Measurements from ENCODE around the gene PPT2. TPM values are rescaled to one million over a fixed set of nuclear protein-coding genes. Genes with fewer than 3 reads are reported as not detected.
A peak's percentile ranks its signal among the peaks of the same experiment; 100 is the strongest.
"Not testable (repeated sequence)": the region's sequence is repeated elsewhere in the genome, so short reads cannot be mapped to it uniquely, and the experiment has no call there.

PPT2 gene
- total RNA-seq, 2 donors from 2014 or later, result 17.9 to 18.2 TPM

- peak in 1 of 2 donors; percentile 5 for ATAC-seq (replicated peaks in 1 of 2)
- H3K27me3 Mint-ChIP-seq (ENCODE audit: low read depth); H3K9me3 Mint-ChIP-seq; DNase-seq: not testable (repeated sequence)
- Mint-ChIP-seq H3K36me3 (ENCODE audit: insufficient read depth in 2 of 2) (peaks cover 20 to 24% of the 10 kb centered on the region in 2 donors), H3K4me1 (ENCODE audit: low read depth) (peaks cover 50% of the 10 kb centered on the region), H3K27ac (peak overlapping the region; percentile 99), H3K4me3 (peak overlapping the region; percentile 71 to 85)
These were observed 32.4 kb downstream of the PPT2 start for GRCh38 chr6:32186151-32186840.

GRCh38 chr6:32187009-32187709 lies 33.2 kb downstream of the PPT2 start:
- Mint-ChIP-seq H3K9me3 (no peaks in the 10 kb centered on the region), H3K4me1 (ENCODE audit: low read depth) (peaks cover 54% of the 10 kb centered on the region), H3K27ac (peak overlapping the region; percentile 99), H3K27me3 (ENCODE audit: low read depth) (no peaks in the 10 kb centered on the region), H3K4me3 (peak overlapping the region; percentile 89 to 92), H3K36me3 (ENCODE audit: insufficient read depth in 2 of 2) (peaks cover 22 to 25% of the 10 kb centered on the region in 2 donors)
- no peak for ATAC-seq (replicated peaks in 1 of 2)
- DNase-seq, result no peak

- peaks cover 58% of the 10 kb centered on the region for H3K4me1 Mint-ChIP-seq (ENCODE audit: low read depth)
- peak overlapping the region; percentile 87 for H3K27ac Mint-ChIP-seq
- not testable (repeated sequence) for DNase-seq; H3K27me3 Mint-ChIP-seq (ENCODE audit: low read depth); H3K9me3 Mint-ChIP-seq; ATAC-seq (replicated peaks in 1 of 2)
- H3K4me3 Mint-ChIP-seq, result peak overlapping the region; percentile 89 to 92
- peaks cover 22 to 25% of the 10 kb centered on the region in 2 donors for H3K36me3 Mint-ChIP-seq (ENCODE audit: insufficient read depth in 2 of 2)
These were observed 33.9 kb downstream of the PPT2 start for GRCh38 chr6:32187725-32188380.

GRCh38 chr6:32188381-32189068 lies 34.6 kb downstream of the PPT2 start:
- H3K4me3 Mint-ChIP-seq, result peak overlapping the region; percentile 89 to 92
- DNase-seq (no peak), ATAC-seq (replicated peaks in 1 of 2) (no peak)
- peaks cover 22 to 25% of the 10 kb centered on the region in 2 donors for H3K36me3 Mint-ChIP-seq (ENCODE audit: insufficient read depth in 2 of 2)
- peaks cover 64% of the 10 kb centered on the region for H3K4me1 Mint-ChIP-seq (ENCODE audit: low read depth)
- H3K9me3 Mint-ChIP-seq, result no peaks in the 10 kb centered on the region
- H3K27me3 Mint-ChIP-seq (ENCODE audit: low read depth), result no peaks in the 10 kb centered on the region
- H3K27ac Mint-ChIP-seq, result peak overlapping the region; percentile 87

GRCh38 chr6:32189069-32189741 lies 35.3 kb downstream of the PPT2 start:
- ATAC-seq (replicated peaks in 1 of 2), result no peak
- Mint-ChIP-seq H3K4me1 (ENCODE audit: low read depth) (peaks cover 71% of the 10 kb centered on the region), H3K9me3 (no peaks in the 10 kb centered on the region), H3K4me3 (peak overlapping the region; percentile 89 to 92), H3K36me3 (ENCODE audit: insufficient read depth in 2 of 2) (peaks cover 22 to 25% of the 10 kb centered on the region in 2 donors), H3K27me3 (ENCODE audit: low read depth) (no peaks in the 10 kb centered on the region), H3K27ac (peak overlapping the region; percentile 87)
- no peak for DNase-seq

- Mint-ChIP-seq H3K36me3 (ENCODE audit: insufficient read depth in 2 of 2) (peaks cover 22 to 25% of the 10 kb centered on the region in 2 donors), H3K27me3 (ENCODE audit: low read depth) (no peaks in the 10 kb centered on the region), H3K9me3 (no peaks in the 10 kb centered on the region), H3K27ac (peak overlapping the region; percentile 87), H3K4me3 (peak overlapping the region; percentile 89 to 92), H3K4me1 (ENCODE audit: low read depth) (peaks cover 76% of the 10 kb centered on the region)
- DNase-seq, result no peak
- ATAC-seq (replicated peaks in 1 of 2), result no peak
These were observed 35.8 kb downstream of the PPT2 start for GRCh38 chr6:32189742-32190053.

GRCh38 chr6:32190054-32190851 lies 36.3 kb downstream of the PPT2 start, which contains the start of gene PBX2:
TSS of gene PBX2 (minus strand) at chr6:32190202. CDS start at chr6:32189915, 287 bp downstream.
- peak within 1 kb of the TSS; percentile 97 for H3K27ac Mint-ChIP-seq
- H3K9me3 Mint-ChIP-seq, result no peaks in the 10 kb centered on the region
- no peaks in the 10 kb centered on the region for H3K27me3 Mint-ChIP-seq (ENCODE audit: low read depth)
- peak; percentile 82 to 86 for DNase-seq
- peaks cover 22 to 24% of the 10 kb centered on the region in 2 donors for H3K36me3 Mint-ChIP-seq (ENCODE audit: insufficient read depth in 2 of 2)
- peak; percentile 64 to 66 for ATAC-seq (replicated peaks in 1 of 2)
- H3K4me1 Mint-ChIP-seq (ENCODE audit: low read depth), result peaks cover 81% of the 10 kb centered on the region
- peak within 1 kb of the TSS; percentile 94 to 100 for H3K4me3 Mint-ChIP-seq

- DNase-seq (no peak), ATAC-seq (replicated peaks in 1 of 2) (no peak)
- Mint-ChIP-seq H3K27ac (peak overlapping the region; percentile 90), H3K4me1 (ENCODE audit: low read depth) (peaks cover 74% of the 10 kb centered on the region), H3K4me3 (peak overlapping the region; percentile 94 to 100), H3K27me3 (ENCODE audit: low read depth) (no peaks in the 10 kb centered on the region), H3K36me3 (ENCODE audit: insufficient read depth in 2 of 2) (peaks cover 19 to 22% of the 10 kb centered on the region in 2 donors), H3K9me3 (no peaks in the 10 kb centered on the region)
These were observed 37.2 kb downstream of the PPT2 start for GRCh38 chr6:32190911-32191677.

GRCh38 chr6:32191696-32192607 lies 38.0 kb downstream of the PPT2 start:
- no peak for ATAC-seq (replicated peaks in 1 of 2)
- Mint-ChIP-seq H3K27ac (peak overlapping the region; percentile 90), H3K4me3 (peak overlapping the region; percentile 94 to 100), H3K27me3 (ENCODE audit: low read depth) (no peaks in the 10 kb centered on the region), H3K9me3 (no peaks in the 10 kb centered on the region), H3K4me1 (ENCODE audit: low read depth) (peaks cover 73% of the 10 kb centered on the region), H3K36me3 (ENCODE audit: insufficient read depth in 2 of 2) (peaks cover 15 to 18% of the 10 kb centered on the region in 2 donors)
- DNase-seq, result no peak

- ATAC-seq (replicated peaks in 1 of 2), result no peak
- Mint-ChIP-seq H3K4me3 (peak within 1 kb of the TSS; percentile 94 to 100), H3K27ac (peak within 1 kb of the TSS; percentile 93), H3K4me1 (ENCODE audit: low read depth) (peaks cover 70% of the 10 kb centered on the region), H3K27me3 (ENCODE audit: low read depth) (no peaks in the 10 kb centered on the region), H3K9me3 (no peaks in the 10 kb centered on the region), H3K36me3 (ENCODE audit: insufficient read depth in 2 of 2) (peaks cover 12 to 13% of the 10 kb centered on the region in 2 donors)
- DNase-seq, result peak; percentile 48 to 67
These were observed 38.7 kb downstream of the PPT2 start, which contains the start of gene GPSM3 for GRCh38 chr6:32192608-32193039. TSS of gene GPSM3 (minus strand) at chr6:32192643. CDS start at chr6:32192513, 130 bp downstream.

Data from activated T-cell treated with anti-CD3 and anti-CD28 coated beads, Interleukin-2, amount 50 U/mL, for 72 hours (primary cell).